ENCODE results near the gene SLC44A4. TPM values are rescaled to one million over a fixed set of nuclear protein-coding genes. Genes with fewer than 3 reads are reported as not detected.

The SLC44A4 gene
- total and polyA plus RNA-seq, 9 of the 15 experiments (the other 6 are each of a cell fraction or from before 2014, with no cell fraction given): 7.9 to 18.6 (median 11.2) TPM

GRCh38 chr6:31900917-31901414 is 22.2 kb upstream of the SLC44A4 start (continued):
- TF ChIP-seq, protein P1, sequence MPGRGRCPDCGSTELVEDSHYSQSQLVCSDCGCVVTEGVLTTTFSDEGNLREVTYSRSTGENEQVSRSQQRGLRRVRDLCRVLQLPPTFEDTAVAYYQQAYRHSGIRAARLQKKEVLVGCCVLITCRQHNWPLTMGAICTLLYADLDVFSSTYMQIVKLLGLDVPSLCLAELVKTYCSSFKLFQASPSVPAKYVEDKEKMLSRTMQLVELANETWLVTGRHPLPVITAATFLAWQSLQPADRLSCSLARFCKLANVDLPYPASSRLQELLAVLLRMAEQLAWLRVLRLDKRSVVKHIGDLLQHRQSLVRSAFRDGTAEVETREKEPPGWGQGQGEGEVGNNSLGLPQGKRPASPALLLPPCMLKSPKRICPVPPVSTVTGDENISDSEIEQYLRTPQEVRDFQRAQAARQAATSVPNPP (IDR thresholded peaks at IDR 0.05; ENCODE audit: borderline replicate concordance, insufficient read depth, insufficient read length): no peak
- TF ChIP-seq EZH2 (IDR thresholded peaks at IDR 0.05; ENCODE audit: borderline replicate concordance, low read depth, low read length) (no peak), ZNF311 (CRISPR knock-in tag; IDR thresholded peaks at IDR 0.05) (no peak), POLR2A (conservative IDR thresholded peaks at IDR 0.05) (peak; percentile 60), TEAD1 (CRISPR knock-in tag; IDR thresholded peaks at IDR 0.05) (peak in 1 of 2 experiments; percentile 74; a peak in 1 of 4 replicates), HES1 (IDR thresholded peaks at IDR 0.05; ENCODE audit: low read depth) (no peak), SNAPC5 (CRISPR knock-in tag; IDR thresholded peaks at IDR 0.05) (no peak), SIN3A (IDR thresholded peaks at IDR 0.05; ENCODE audit: borderline replicate concordance in 2 of 2, control insufficient read depth in 1 of 2, low read depth in 2 of 2, low read length in 2 of 2) (no peak), HMG20B (CRISPR knock-in tag; IDR thresholded peaks at IDR 0.05) (no peak), MYNN (IDR thresholded peaks at IDR 0.05) (peak; percentile 15; the same call in 1 of the 2 replicates), MYNN (CRISPR knock-in tag; IDR thresholded peaks at IDR 0.05) (no peak), ZNF407 (IDR thresholded peaks at IDR 0.05; ENCODE audit: low read depth) (no peak), FOXJ2 (tag; IDR thresholded peaks at IDR 0.05) (no peak)
- TF ChIP-seq, protein P2, sequence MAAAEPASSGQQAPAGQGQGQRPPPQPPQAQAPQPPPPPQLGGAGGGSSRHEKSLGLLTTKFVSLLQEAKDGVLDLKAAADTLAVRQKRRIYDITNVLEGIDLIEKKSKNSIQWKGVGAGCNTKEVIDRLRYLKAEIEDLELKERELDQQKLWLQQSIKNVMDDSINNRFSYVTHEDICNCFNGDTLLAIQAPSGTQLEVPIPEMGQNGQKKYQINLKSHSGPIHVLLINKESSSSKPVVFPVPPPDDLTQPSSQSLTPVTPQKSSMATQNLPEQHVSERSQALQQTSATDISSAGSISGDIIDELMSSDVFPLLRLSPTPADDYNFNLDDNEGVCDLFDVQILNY (CRISPR knock-in tag; IDR thresholded peaks at IDR 0.05): 0 out of 2 replicates have a peak, but pooled peaks have one; percentile 68
- TF ChIP-seq, protein P3, sequence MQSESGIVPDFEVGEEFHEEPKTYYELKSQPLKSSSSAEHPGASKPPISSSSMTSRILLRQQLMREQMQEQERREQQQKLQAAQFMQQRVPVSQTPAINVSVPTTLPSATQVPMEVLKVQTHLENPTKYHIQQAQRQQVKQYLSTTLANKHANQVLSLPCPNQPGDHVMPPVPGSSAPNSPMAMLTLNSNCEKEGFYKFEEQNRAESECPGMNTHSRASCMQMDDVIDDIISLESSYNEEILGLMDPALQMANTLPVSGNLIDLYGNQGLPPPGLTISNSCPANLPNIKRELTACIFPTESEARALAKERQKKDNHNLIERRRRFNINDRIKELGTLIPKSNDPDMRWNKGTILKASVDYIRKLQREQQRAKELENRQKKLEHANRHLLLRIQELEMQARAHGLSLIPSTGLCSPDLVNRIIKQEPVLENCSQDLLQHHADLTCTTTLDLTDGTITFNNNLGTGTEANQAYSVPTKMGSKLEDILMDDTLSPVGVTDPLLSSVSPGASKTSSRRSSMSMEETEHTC (IDR thresholded peaks at IDR 0.05): no peak
